D341Med (cell line): ENCODE data around the gene KSR1.

ENCODE experiments used
- DNase-seq: peaks from one replicate; pipeline ENCODE4 v3.0.0; 2012; ENCODE audit warnings: low spot score

KSR1 gene

DNA sequence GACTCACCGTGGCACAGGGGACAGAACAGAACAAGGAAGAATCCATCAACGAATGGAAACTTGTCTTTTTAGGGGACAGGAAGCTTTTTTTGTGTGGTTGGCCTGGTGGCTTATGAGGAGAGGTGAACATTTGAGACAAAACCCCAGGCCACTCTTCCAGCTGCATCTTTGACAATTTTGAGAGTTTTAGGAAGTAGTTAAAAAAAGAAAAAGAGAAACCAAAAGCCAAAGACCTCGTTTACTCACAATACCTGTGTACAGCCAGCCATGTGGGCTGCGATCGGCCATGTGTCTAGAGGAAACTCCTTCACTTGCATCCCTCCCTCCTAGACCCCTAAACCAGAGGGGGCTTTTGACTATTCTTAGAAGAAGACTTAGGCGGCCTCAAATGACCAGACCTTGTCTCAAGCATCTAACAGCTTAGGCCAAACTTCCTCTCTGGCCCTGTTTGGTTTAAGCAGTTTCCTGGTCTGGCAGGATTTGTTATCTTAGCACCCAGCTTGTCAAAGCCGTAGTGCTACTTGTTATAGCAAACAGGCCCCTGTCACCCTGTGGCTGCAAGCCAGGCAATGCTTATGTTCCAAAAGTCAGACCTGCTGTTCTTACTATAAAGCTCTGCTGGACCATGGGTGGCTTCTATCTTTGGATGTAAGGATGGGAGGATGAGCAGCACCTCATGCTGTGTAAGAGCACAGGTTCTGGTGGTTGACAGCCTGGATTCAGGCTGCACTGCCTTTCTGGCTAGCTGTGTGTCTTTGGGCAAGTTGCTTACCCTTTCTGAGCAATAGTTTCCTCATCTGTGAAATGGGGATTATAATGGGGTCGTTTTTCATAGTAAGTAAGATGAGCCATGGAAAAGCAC lies 17.7 kb downstream of the KSR1 start:
- DNase-seq, result no peak

GRCh38 chr17:27475070-27475673 lies 18.9 kb downstream of the KSR1 start:
- no peak for DNase-seq

GRCh38 chr17:27475981-27476895 lies 20.0 kb downstream of the KSR1 start:
- DNase-seq, result no peak

- DNase-seq, result no peak
Observed at GRCh38 chr17:27477050-27477888, 21.0 kb downstream of the KSR1 start.

DNA sequence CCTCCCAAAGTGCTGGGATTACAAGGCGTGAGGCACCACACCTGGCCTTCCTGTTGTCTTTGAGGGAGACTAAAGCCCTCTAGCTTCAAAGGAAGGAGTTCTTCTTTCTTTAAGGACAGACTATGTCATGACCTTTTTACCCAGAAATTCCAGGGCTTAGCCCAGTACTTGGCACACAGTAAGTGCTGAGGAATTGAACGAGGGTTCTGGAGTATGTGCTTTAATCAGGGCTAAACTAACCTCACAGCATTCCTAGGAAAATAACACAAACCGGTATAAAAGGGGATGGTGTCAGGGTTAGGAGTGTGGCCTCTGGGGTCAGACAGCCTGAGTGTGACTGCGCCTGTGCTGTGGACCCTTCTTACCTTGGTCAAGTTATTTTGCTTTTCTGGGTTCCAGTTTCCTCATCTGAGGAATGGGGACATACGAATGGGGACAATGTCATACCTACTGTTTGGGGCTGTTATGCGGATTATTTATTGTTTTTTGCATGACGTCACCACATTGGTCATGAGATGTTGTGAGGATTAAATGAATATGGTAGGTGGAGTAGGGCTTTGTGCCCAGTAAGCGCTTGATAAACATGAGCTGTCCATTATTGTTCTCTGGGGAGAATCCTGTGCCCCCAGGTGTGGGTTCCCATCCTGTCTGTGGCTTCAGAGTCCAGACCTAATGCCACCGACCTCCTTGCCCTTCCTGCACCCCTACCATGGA lies 21.9 kb downstream of the KSR1 start:
- no peak for DNase-seq

DNA sequence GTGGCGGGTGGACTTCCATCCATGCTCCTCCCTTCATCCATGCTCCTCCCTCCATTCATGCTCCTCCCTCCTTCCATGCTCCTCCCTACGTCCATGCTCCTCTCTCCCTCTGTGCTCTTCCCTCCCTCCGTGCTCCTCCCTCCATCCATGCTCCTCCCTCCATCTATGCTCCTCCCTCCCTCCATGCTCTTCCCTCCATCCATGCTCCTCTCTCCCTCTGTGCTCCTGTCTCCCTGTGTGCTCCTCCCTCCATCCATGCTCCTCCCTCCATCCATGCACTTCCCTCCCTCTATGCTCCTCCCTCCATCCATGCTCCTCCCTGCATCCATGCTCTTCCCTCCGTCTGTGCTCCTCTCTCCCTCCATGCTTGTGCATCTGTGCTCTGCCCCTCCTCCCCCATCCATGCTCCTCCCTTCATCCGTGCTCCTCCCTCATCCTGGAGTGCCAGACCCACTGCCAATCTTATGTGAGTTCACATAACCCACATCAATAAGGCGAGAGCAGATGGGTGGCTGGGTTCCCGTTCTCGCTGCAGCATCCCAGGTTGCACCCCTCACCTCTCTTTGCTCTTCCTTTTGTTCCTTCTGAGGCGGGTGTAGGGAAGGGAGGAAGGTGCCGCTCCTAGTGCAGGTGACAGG lies 22.8 kb downstream of the KSR1 start:
- no peak for DNase-seq

DNA sequence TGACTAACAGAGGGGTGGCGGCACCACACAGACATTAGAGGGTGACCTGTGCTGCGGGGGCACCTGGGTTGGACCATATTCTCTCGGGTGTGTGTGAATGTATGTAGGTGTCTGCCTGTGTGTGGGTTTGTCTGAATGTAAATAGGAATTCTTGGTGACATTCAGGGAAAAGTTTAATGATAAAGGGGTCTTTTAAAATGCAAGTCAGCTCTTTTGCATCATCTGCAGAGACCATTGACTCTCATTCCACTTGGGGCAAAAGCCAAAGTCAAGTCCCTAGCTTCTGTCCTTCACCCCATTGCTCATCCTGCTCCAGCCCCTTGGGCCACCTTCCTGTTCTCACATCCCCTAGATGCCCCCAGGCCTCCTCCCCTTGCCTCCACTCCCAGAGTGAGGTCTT lies 23.6 kb downstream of the KSR1 start:
- no peak for DNase-seq

GRCh38 chr17:27480699-27481098 lies 24.5 kb downstream of the KSR1 start:
- DNase-seq, result no peak

DNA sequence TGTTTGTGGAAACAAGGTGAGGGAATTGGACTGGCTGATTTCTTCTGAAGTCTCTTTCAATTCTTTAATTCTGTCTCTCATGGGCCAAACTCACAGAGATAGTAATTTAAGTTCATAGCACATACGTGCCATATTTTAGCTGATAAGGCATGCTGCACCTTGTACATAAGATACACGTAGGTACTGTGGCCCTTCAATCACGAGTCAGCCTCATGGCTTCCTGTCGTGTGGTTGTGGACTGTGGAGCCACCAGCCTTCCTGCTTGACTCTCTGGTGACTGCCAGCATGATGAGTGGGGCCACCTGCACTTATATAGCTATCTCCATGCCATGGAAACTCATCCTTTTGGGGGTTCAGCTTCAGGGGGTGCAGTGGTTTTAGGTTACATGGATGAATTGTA lies 25.1 kb downstream of the KSR1 start:
- no peak for DNase-seq

DNA sequence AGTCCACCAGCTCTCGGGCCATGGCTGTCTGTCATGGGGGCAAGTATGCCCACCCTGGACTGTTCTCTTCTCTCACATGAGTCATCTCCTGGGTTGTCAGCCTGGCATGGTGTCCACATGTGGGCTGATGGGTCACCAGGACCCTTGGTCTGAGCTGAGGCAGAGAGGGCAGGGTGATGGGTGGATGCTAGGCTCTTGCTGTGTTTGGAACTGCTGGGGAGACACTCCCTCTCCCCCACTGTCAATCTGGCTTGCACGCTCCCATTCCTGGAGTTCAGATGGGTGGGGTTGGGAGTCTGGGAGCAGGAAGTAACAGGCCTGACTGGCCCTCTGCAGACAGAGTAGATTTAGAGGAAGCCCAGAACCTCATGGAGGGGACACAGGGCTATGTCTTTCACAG lies 28.9 kb downstream of the KSR1 start:
- DNase-seq, result no peak

DNA sequence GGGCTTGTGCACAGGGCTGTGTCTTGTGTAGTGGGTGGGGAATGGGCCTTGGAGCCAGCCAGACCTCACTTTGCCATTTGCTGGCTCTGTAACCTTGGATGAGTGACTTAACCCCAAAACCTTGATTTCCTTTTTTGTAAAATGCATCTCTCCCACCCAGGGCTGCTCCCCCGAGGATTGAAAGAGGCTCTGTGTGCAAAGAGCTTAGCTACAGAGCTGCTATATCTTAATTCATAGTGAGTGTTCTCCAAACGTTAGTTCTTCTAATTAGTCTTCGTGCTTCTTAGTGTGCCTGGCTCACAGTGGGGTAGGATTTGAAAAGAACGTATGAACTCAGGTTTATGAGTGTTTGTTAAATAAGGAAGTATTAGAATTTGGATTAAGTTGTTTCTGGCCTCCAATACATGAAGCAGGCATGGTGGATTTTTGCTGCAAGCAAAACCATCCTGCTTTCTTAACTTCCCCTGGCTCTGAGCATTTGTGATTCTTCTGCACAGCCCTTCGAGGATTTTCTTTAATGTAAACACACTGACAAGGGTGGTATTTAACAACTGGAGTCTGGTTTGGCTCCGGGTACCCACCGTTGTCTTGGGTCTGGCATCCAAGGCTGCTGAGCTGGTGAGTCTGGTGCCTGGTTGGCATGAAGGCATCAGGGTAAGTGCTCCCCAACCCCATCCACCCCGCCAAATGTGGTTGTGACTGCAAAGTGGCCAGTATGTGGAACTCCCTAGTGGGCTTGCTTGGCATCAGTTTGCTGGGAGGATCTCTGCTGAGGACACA lies 29.7 kb downstream of the KSR1 start:
- peak; percentile 60 for DNase-seq

GRCh38 chr17:27486741-27487140 lies 30.5 kb downstream of the KSR1 start:
- no peak for DNase-seq

- no peak for DNase-seq
Observed at GRCh38 chr17:27488231-27488630, 32.0 kb downstream of the KSR1 start.

DNA sequence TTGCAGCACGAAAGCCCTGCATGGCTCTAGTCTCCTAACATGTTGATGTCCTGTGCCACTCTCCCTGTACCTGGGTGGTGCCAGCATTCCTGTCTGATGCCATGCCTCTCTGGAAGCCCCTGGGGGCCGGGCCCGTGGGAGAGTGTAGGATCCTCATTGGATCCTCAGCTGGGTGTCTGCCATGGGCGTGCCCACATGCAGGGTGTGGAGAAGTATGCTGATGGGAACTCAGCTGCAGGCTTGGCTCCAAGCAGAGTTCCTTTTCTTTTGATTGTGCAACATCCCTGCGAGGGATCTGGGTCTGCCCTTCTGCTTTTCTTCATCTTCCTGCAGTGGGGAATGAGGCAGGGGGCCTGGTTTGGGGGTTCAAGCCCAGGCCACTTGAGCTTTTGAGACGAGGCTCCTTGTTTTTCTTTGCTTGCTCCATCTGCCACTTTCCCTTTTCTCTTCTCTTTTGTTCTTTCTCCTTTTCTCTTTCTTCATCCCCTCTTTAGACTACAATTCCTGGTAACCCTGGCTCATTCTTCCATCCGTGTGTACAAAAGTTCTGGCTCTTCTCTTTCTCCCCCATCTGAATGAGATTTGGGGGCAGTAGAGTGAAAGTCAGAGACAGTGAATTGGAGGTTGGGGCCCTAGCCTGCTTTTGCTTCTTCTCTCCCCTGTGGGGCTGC lies 32.9 kb downstream of the KSR1 start:
- no peak for DNase-seq

GRCh38 chr17:27490391-27490790 lies 34.1 kb downstream of the KSR1 start:
- no peak for DNase-seq

- DNase-seq, result peak; percentile 91
Observed at GRCh38 chr17:27491713-27492190, 35.5 kb downstream of the KSR1 start.

DNA sequence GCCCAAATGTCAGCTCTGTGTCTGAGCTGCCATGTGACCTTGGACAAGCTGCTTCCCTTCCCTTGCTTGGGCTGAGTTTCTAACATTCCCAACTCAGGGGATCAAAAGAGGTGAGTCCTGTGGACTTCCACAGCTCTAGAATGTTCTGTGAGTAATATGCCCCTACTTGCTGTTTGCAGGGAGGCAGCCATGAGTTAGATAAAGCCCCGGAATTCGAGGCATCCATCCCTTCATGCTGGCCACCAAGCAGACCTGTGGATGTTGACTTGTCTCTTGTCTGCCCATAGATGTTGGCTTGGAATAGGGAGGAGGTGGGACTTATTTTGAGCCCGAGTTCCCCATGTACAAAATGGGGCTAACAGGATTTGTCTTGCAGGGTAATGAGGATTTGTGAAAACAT lies 36.2 kb downstream of the KSR1 start:
- DNase-seq, result no peak

DNA sequence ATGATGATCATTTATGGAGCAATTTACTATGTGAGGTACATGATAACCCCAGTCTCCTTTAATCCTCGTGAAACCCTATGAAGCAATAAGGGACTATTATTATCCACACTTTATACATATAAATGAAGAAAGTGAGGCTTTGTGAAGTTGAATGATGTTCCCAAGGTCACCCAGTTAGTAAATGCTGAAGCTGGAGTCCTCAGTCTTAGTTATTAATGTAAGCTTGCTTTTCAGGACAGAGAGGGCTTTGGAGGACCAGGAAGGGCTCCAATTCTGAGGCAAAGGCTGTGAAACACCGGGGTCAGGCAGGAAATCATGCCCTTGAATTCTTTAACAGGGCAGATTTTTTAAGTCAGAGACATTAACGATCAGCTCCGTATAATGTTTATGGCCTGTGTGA lies 36.8 kb downstream of the KSR1 start:
- DNase-seq, result no peak
